B cell (primary cell): ENCODE data around the gene ZNF79. TPM values are rescaled to one million over a fixed set of nuclear protein-coding genes. Genes with fewer than 3 reads are reported as not detected.

Experiments
- ATAC-seq: fragments of 200-7000 bp; cut with Tn5 transposase; one replicate; pipeline ENCODE4 v1.10.0; 2021; ENCODE audit warnings: low read depth, mild to moderate bottlenecking, moderate number of reproducible peaks, moderate library complexity
- CTCF ChIA-PET: fragments of 350-600 bp; sonication (Branson Sonifier 250); formaldehyde crosslinking; loops from one replicate; lab custom pipeline; 2021; ENCODE audit warnings: antibody characterized with exemption, inconsistent platforms; lab: Charles Lee
- POLR2A ChIA-PET: fragments of 350-600 bp; sonication (Branson Sonifier 250); formaldehyde crosslinking; loops from one replicate; lab custom pipeline; 2021; ENCODE audit warnings: antibody characterized with exemption; lab: Charles Lee
- DNase-seq: peaks from one replicate; pipeline ENCODE4 v3.0.0; 2013
- H2AFZ ChIP-seq: 2 replicates; pipeline ENCODE4 v1.6.1; 2012; ENCODE audit warnings: mild to moderate bottlenecking, low read depth, low read length; ENCODE audit not compliant: insufficient read depth, poor library complexity, severe bottlenecking
- H3K27ac ChIP-seq, 2 donors: 1 replicate in 1 of 2; 2 replicates in 1 of 2; pipeline ENCODE4 v1.5.1; 2012 to 2013; ENCODE audit warnings: low read length in 2 of 2, mild to moderate bottlenecking in 2 of 2, moderate library complexity in 1 of 2
- H3K27me3 ChIP-seq, 4 experiments: fragments of 200-600 bp in 1 of 4; sonication (generic) in 1 of 4; replicated peaks in 1 of 4; 1 replicate in 2 of 4; 2 replicates in 2 of 4; pipeline versions ENCODE4 v1.6.1 to v1.7.0; 2013 to 2016; ENCODE audit warnings: low read length in 3 of 4, mild to moderate bottlenecking in 2 of 4, mixed read lengths in 1 of 4, moderate library complexity in 1 of 4; ENCODE audit not compliant: insufficient read depth in 4 of 4, control insufficient read depth in 3 of 4; ENCODE audit errors: control extremely low read depth in 1 of 4
- H3K36me3 ChIP-seq, 2 experiments: replicated peaks in 1 of 2; 1 replicate in 1 of 2; 2 replicates in 1 of 2; pipeline versions ENCODE4 v1.6.1 to v1.7.1; 2013; ENCODE audit warnings: low read length in 1 of 2; ENCODE audit not compliant: insufficient read depth in 2 of 2, control insufficient read depth in 1 of 2; ENCODE audit errors: control extremely low read depth in 1 of 2, extremely low read depth in 1 of 2
- H3K4me1 ChIP-seq, 2 donors: fragments of 200-600 bp in 1 of 2; sonication (generic) in 1 of 2; 1 replicate in 1 of 2; 2 replicates in 1 of 2; pipeline versions ENCODE4 v1.5.1 to v1.6.1; 2013 to 2017; ENCODE audit warnings: low read length in 2 of 2; ENCODE audit not compliant: control insufficient read depth in 2 of 2, insufficient read depth in 2 of 2
- H3K4me2 ChIP-seq: replicated peaks from 2 replicates; pipeline ENCODE3; 2012; ENCODE audit warnings: mild to moderate bottlenecking, low read depth, low read length; ENCODE audit not compliant: poor library complexity, severe bottlenecking
- H3K4me3 ChIP-seq, 5 experiments: fragments of 200-600 bp in 1 of 5; sonication (generic) in 1 of 5; 1 replicate in 3 of 5; 2 replicates in 2 of 5; pipeline versions ENCODE4 v1.5.1 to v1.7.0; 2011 to 2016; ENCODE audit warnings: low read length in 4 of 5, mild to moderate bottlenecking in 4 of 5, low read depth in 2 of 5, control low read depth in 1 of 5, moderate library complexity in 1 of 5; ENCODE audit not compliant: insufficient read depth in 1 of 5; ENCODE audit errors: control extremely low read depth in 1 of 5, extremely low read depth in 1 of 5
- H3K79me2 ChIP-seq: fragments of 200-600 bp; sonication (generic); one replicate; pipeline ENCODE4 v1.6.0; 2016; ENCODE audit warnings: low read length; ENCODE audit not compliant: control insufficient read depth, insufficient read depth
- H3K9ac ChIP-seq: fragments of 200-600 bp; sonication (generic); 2 replicates; pipeline ENCODE4 v1.6.1; 2017; ENCODE audit warnings: mild to moderate bottlenecking, low read length, moderate library complexity
- H3K9me3 ChIP-seq, 3 donors: one replicate each; pipeline versions ENCODE4 v1.6.1 to v1.7.1; 2013; ENCODE audit warnings: low read length in 2 of 3; ENCODE audit not compliant: control insufficient read depth in 2 of 3, insufficient read depth in 1 of 3; ENCODE audit errors: control extremely low read depth in 1 of 3
- H4K20me1 ChIP-seq: 2 replicates; pipeline ENCODE4 v1.6.0; 2012; ENCODE audit warnings: mild to moderate bottlenecking, low read length; ENCODE audit not compliant: insufficient read depth, control insufficient read depth, poor library complexity, severe bottlenecking
- H3K27ac Mint-ChIP-seq: one replicate; pipeline ENCODE4 v1.8.0; 2021; ENCODE audit warnings: mixed read lengths
- H3K27me3 Mint-ChIP-seq: one replicate; pipeline ENCODE4 v1.8.0; 2021; ENCODE audit warnings: mixed read lengths
- H3K4me1 Mint-ChIP-seq: one replicate; pipeline ENCODE4 v1.8.0; 2021; ENCODE audit warnings: mixed read lengths
- H3K4me3 Mint-ChIP-seq: one replicate; pipeline ENCODE4 v1.8.0; 2021; ENCODE audit warnings: mixed read lengths
- H3K9me3 Mint-ChIP-seq: one replicate; pipeline ENCODE4 v1.8.0; 2022; ENCODE audit warnings: mixed read lengths; ENCODE audit not compliant: insufficient read depth
- CTCF ChIP-seq: fragments of 200-600 bp; IDR thresholded peaks from one replicate; pipeline ENCODE4 v1.8.0; 2022; ENCODE audit warnings: antibody characterized with exemption, mild to moderate bottlenecking
- EZH2 ChIP-seq: IDR thresholded peaks from 2 replicates; pipeline ENCODE4 v1.6.1; 2012; ENCODE audit warnings: borderline replicate concordance, low read depth, mild to moderate bottlenecking, moderate library complexity, low read length; ENCODE audit not compliant: insufficient read depth, poor library complexity, severe bottlenecking
- WGBS: methylation state at CpG from one replicate; pipeline ENCODE4 v1.1.5; 2013; ENCODE audit warnings: missing lambda C conversion rate; ENCODE audit not compliant: insufficient coverage; 5-methylcytosine and 5-hydroxymethylcytosine counted together
- intact Hi-C: fragments of 100-400 bp; cut with micrococcal nuclease; formaldehyde crosslinking; loops from one replicate; pipeline ENCODE4 v1.10.0; 2022
- polyA plus RNA-seq: library from polyadenylated mRNA; depleted of rRNA; stranded (reverse); fragments of >200 nt; gene quantifications from 2 replicates; pipeline ENCODE4 v1.2.3, GENCODE V29; 2012
- total RNA-seq, 2 donors: library from RNA; stranded (reverse); fragments of 120-200 nt in 1 of 2; gene quantifications; 1 replicate in 1 of 2; 2 replicates in 1 of 2; pipeline versions ENCODE4 v1.2.3 to v1.2.4, GENCODE V29; 2013 to 2022

The ZNF79 gene
- total and polyA plus RNA-seq, 2 donors (not counting 1 experiment from before 2014, with no cell fraction given): 4.8 to 16.1 TPM

GRCh38 chr9:127451608-127451857, 27.4 kb downstream of the ZNF79 start:
- Histone ChIP-seq H3K27ac (peak overlapping the region; percentile 84 to 85), H3K4me3 (peak overlapping the region; percentile 73 to 92 (median 82)), H3K36me3 (peaks cover 0 to 47% of the 10 kb centered on the region in 2 experiments), H3K4me2 (peak overlapping the region; percentile 95), H4K20me1 (peaks cover 37% of the 10 kb centered on the region), H3K27me3 (no peaks in the 10 kb centered on the region), H3K9me3 (no peaks in the 10 kb centered on the region), H3K79me2 (peaks cover 21% of the 10 kb centered on the region), H2AFZ (peak overlapping the region; percentile 96), H3K9ac (peak overlapping the region; percentile 80), H3K4me1 (peaks cover 28 to 47% of the 10 kb centered on the region in 2 donors)
- Mint-ChIP-seq H3K27ac (peak overlapping the region; percentile 98), H3K27me3 (no peaks in the 10 kb centered on the region), H3K4me1 (peaks cover 58% of the 10 kb centered on the region), H3K4me3 (peak overlapping the region; percentile 97), H3K9me3 (no peaks in the 10 kb centered on the region)
- under 1% methylated on average over 11 of the region's 14 CpGs for whole genome bisulfite sequencing
- no peak for ATAC-seq
- ChIA-PET CTCF (interaction anchor here (0.9 to 1.6 kb wide), 3 partner anchors 28 to 237 kb away, joined by 4 to 5 read pairs (median 5); partner anchors contain the start of genes SLC2A8 and ZNF79), POLR2A (interaction anchor here (0.6 to 2.8 kb wide), 9 partner anchors 28 to 738 kb away, joined by 3 to 21 read pairs (median 4); partner anchors contain the start of genes CDK9, SLC2A8 and ZNF79)
- DNase-seq: no peak
- no peak for TF ChIP-seq CTCF
- TF ChIP-seq EZH2: no peak
- intact Hi-C loops: loop anchor here (1.0 to 10.0 kb wide), 8 partner anchors 27 to 823 kb away; partner anchors contain the start of genes GOLGA2, NAIF1, PTRH1 and SLC25A25
